Gastrocnemius medialis (tissue), 4 donors: ENCODE measurements around the gene ADAP1.

ENCODE experiments used
- POLR2A ChIP-seq, 2 donors: fragments of 450-650 bp; IDR thresholded peaks; one replicate each; pipeline ENCODE4 v1.6.1; 2017; ENCODE audit warnings: antibody characterized with exemption in 2 of 2, mild to moderate bottlenecking in 2 of 2, moderate library complexity in 2 of 2
- TF ChIP-seq, protein P1 (sequence below), 5 experiments: fragments of 450-650 bp in 3 of 5; fragments of 200-600 bp in 2 of 5; sonication (generic) in 2 of 5; IDR thresholded peaks in 4 of 5; conservative IDR thresholded peaks in 1 of 5; 1 replicate in 4 of 5; 2 replicates in 1 of 5; pipeline ENCODE4 v1.5.1; 2016 to 2019; ENCODE audit warnings: antibody characterized with exemption in 5 of 5, mild to moderate bottlenecking in 3 of 5, moderate library complexity in 3 of 5

DNA sequence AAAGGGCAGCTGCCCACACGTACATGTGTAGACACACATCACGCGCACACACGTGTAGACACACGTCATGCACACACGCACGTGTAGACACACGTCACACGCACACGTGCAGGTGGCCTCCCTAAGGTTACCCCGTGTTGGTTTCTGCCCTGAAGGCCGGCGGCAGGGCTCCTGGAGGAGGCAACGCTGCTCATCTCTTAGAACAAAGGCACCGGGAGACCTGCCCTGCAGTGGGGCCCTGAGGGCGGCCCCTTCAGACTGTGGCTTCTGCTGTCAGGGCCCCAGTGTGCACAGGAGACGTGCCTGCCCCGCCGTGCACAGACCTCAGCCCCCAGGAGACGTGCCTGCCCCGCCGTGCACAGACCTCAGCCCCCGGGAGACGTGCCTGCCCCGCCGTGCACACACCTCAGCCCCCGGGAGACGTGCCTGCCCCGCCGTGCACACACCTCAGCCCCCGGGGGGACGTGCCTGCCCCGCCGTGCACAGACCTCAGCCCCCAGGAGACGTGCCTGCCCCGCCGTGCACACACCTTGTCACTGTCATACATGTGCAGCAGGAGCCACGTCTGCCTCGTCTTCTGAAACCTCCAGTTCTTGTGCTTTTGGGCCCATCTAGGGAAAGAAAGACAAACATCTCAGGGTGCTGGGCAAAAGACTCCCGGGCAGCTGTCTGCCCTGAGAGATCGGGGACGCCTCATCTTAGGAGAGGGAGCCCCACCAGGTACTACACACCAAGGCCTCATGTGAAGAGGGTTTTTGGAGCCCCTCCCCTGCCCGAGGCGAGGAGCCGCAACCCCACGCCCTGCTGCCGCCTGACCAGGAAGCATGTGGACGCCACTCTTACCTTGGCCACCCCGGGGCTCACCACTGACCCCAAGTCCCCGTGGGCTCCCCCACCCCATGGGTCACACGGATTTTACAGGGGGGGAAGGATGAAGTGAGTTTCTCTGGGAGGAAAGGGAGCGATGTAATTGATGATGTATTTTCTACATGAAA, 45.8 kb upstream of the ADAP1 start:
- TF ChIP-seq, protein P1, sequence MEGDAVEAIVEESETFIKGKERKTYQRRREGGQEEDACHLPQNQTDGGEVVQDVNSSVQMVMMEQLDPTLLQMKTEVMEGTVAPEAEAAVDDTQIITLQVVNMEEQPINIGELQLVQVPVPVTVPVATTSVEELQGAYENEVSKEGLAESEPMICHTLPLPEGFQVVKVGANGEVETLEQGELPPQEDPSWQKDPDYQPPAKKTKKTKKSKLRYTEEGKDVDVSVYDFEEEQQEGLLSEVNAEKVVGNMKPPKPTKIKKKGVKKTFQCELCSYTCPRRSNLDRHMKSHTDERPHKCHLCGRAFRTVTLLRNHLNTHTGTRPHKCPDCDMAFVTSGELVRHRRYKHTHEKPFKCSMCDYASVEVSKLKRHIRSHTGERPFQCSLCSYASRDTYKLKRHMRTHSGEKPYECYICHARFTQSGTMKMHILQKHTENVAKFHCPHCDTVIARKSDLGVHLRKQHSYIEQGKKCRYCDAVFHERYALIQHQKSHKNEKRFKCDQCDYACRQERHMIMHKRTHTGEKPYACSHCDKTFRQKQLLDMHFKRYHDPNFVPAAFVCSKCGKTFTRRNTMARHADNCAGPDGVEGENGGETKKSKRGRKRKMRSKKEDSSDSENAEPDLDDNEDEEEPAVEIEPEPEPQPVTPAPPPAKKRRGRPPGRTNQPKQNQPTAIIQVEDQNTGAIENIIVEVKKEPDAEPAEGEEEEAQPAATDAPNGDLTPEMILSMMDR (IDR thresholded peaks at IDR 0.05 in 4 of 5, conservative IDR thresholded peaks at IDR 0.05 in 1 of 5), result no peak
- no peak for TF ChIP-seq POLR2A (IDR thresholded peaks at IDR 0.05)
